ENCODE results near the gene DMWD.

GRCh38 chr19:45785781-45786532, 6.7 kb downstream of the DMWD start:
- TF ChIP-seq CTCF (IDR thresholded peaks at IDR 0.05), result no peak
- no peak for TF ChIP-seq EZH2 (IDR thresholded peaks at IDR 0.05; ENCODE audit: borderline replicate concordance, insufficient read depth, low read depth, low read length, poor library complexity, severe bottlenecking)
